H9 (cell line): ENCODE data around the gene IGSF9B. TPM values are rescaled to one million over a fixed set of nuclear protein-coding genes. Genes with fewer than 3 reads are reported as not detected.

Source experiments
- DNase-seq: peaks from one replicate; pipeline ENCODE4 v3.0.0-alpha.2; 2017
- H2AFZ ChIP-seq: one replicate; pipeline ENCODE4 v1.6.1; 2013; ENCODE audit warnings: mild to moderate bottlenecking, low read length, control low read depth, moderate library complexity
- H2AK5ac ChIP-seq: 2 replicates; pipeline ENCODE4 v1.6.1; 2013; ENCODE audit warnings: low read length, control low read depth, mixed read lengths; ENCODE audit not compliant: insufficient read length
- H2BK120ac ChIP-seq: one replicate; pipeline ENCODE4 v1.6.1; 2013; ENCODE audit warnings: low read depth, mild to moderate bottlenecking, low read length, control low read depth, inconsistent platforms; ENCODE audit not compliant: poor library complexity, severe bottlenecking
- H2BK12ac ChIP-seq: 2 replicates; pipeline ENCODE4 v1.6.1; 2013; ENCODE audit warnings: low read length, control low read depth, mixed read lengths, low read depth; ENCODE audit not compliant: insufficient read length
- H2BK15ac ChIP-seq: 2 replicates; pipeline ENCODE4 v1.6.1; 2013; ENCODE audit warnings: low read depth, low read length, control low read depth
- H2BK20ac ChIP-seq: one replicate; pipeline ENCODE4 v1.6.1; 2013; ENCODE audit warnings: low read depth, mild to moderate bottlenecking, low read length, control low read depth, inconsistent platforms; ENCODE audit not compliant: poor library complexity, severe bottlenecking
- H2BK5ac ChIP-seq: 2 replicates; pipeline ENCODE4 v1.6.1; 2013; ENCODE audit warnings: low read length, control low read depth, mixed read lengths; ENCODE audit not compliant: insufficient read length
- H3K14ac ChIP-seq: 2 replicates; pipeline ENCODE4 v1.6.1; 2013; ENCODE audit warnings: low read length, control low read depth; ENCODE audit not compliant: insufficient read depth
- H3K18ac ChIP-seq: 2 replicates; pipeline ENCODE4 v1.6.1; 2013; ENCODE audit warnings: low read depth, mild to moderate bottlenecking, mixed read lengths, low read length, control low read depth; ENCODE audit not compliant: insufficient read length
- H3K23ac ChIP-seq: 2 replicates; pipeline ENCODE4 v1.6.1; 2013; ENCODE audit warnings: low read length, control low read depth, mixed read lengths, low read depth; ENCODE audit not compliant: insufficient read length
- H3K23me2 ChIP-seq: 2 replicates; pipeline ENCODE4 v1.6.1; 2013; ENCODE audit warnings: low read depth, mild to moderate bottlenecking, mixed read lengths, low read length, control low read depth; ENCODE audit not compliant: insufficient read length, poor library complexity, severe bottlenecking
- H3K27ac ChIP-seq: 2 replicates; pipeline ENCODE4 v1.5.1; 2013; ENCODE audit warnings: low read length, control low read depth, mixed read lengths, low read depth; ENCODE audit not compliant: insufficient read length
- H3K27me3 ChIP-seq: 2 replicates; pipeline ENCODE4 v1.6.1; 2013; ENCODE audit warnings: low read length, control low read depth, inconsistent platforms; ENCODE audit not compliant: insufficient read depth
- H3K4ac ChIP-seq: 2 replicates; pipeline ENCODE4 v1.6.1; 2013; ENCODE audit warnings: low read depth, mild to moderate bottlenecking, control low read depth, inconsistent platforms, low read length, moderate library complexity
- H3K4me1 ChIP-seq: 2 replicates; pipeline ENCODE4 v1.6.1; 2013; ENCODE audit warnings: low read length, control low read depth, inconsistent platforms; ENCODE audit not compliant: insufficient read depth
- H3K4me2 ChIP-seq: 2 replicates; pipeline ENCODE4 v1.6.1; 2013; ENCODE audit warnings: low read length, control low read depth, mixed read lengths; ENCODE audit not compliant: insufficient read length, insufficient read depth
- H3K56ac ChIP-seq: 2 replicates; pipeline ENCODE4 v1.6.1; 2013; ENCODE audit warnings: low read depth, mild to moderate bottlenecking, mixed read lengths, low read length, control low read depth; ENCODE audit not compliant: insufficient read length
- H3K79me1 ChIP-seq: 2 replicates; pipeline ENCODE4 v1.6.1; 2013; ENCODE audit warnings: low read depth, mild to moderate bottlenecking, moderate library complexity, low read length, control low read depth, inconsistent platforms; ENCODE audit not compliant: insufficient read depth, poor library complexity, severe bottlenecking
- H3K79me2 ChIP-seq: 2 replicates; pipeline ENCODE4 v1.6.1; 2013; ENCODE audit warnings: low read length, control low read depth, inconsistent platforms; ENCODE audit not compliant: insufficient read depth
- H3K9ac ChIP-seq: 2 replicates; pipeline ENCODE4 v1.6.1; 2013; ENCODE audit warnings: low read length, control low read depth, mixed read lengths; ENCODE audit not compliant: insufficient read length; ENCODE audit errors: extremely low read depth
- H3K9me3 ChIP-seq: one replicate; pipeline ENCODE4 v1.6.1; 2013; ENCODE audit warnings: low read depth, low read length, inconsistent platforms; ENCODE audit not compliant: control insufficient read depth
- H3T11ph ChIP-seq: one replicate; pipeline ENCODE4 v1.6.1; 2013; ENCODE audit warnings: mild to moderate bottlenecking, low read length, control low read depth, inconsistent platforms
- H4K20me1 ChIP-seq: one replicate; pipeline ENCODE4 v1.6.1; 2013; ENCODE audit not compliant: control insufficient read depth, insufficient read length, insufficient read depth
- H4K5ac ChIP-seq: 2 replicates; pipeline ENCODE4 v1.6.1; 2013; ENCODE audit warnings: low read depth, mild to moderate bottlenecking, mixed read lengths, low read length, control low read depth; ENCODE audit not compliant: insufficient read length
- H4K8ac ChIP-seq: replicated peaks from 2 replicates; pipeline ENCODE4 v1.6.1; 2013; ENCODE audit warnings: low read length, control low read depth, mixed read lengths, low read depth; ENCODE audit not compliant: insufficient read length
- H4K91ac ChIP-seq: 2 replicates; pipeline ENCODE4 v1.6.1; 2013; ENCODE audit warnings: low read depth, mild to moderate bottlenecking, moderate library complexity, mixed read lengths, low read length, control low read depth; ENCODE audit not compliant: insufficient read length
- H3K27ac Mint-ChIP-seq, 3 experiments: 2 replicates in 2 of 3; 3 replicates in 1 of 3; pipeline ENCODE4 v1.8.0; 2020 to 2021; ENCODE audit warnings: mixed read lengths in 3 of 3, mild to moderate bottlenecking in 1 of 3, moderate library complexity in 1 of 3
- H3K27me3 Mint-ChIP-seq: 2 replicates; pipeline ENCODE4 v1.8.0; 2021; ENCODE audit warnings: low read depth, mild to moderate bottlenecking, moderate library complexity, mixed read lengths
- H3K36me3 Mint-ChIP-seq, 3 experiments: 2 replicates in 2 of 3; 3 replicates in 1 of 3; pipeline ENCODE4 v1.8.0; 2020 to 2021; ENCODE audit warnings: low read depth in 3 of 3, mixed read lengths in 3 of 3; ENCODE audit not compliant: insufficient read depth in 1 of 3
- H3K4me1 Mint-ChIP-seq, 2 experiments: 2 replicates each; pipeline ENCODE4 v1.8.0; 2020; ENCODE audit warnings: mixed read lengths in 2 of 2
- H3K4me3 Mint-ChIP-seq, 2 experiments: 2 replicates in 1 of 2; 3 replicates in 1 of 2; pipeline ENCODE4 v1.8.0; 2020 to 2021; ENCODE audit warnings: mild to moderate bottlenecking in 2 of 2, mixed read lengths in 2 of 2, moderate library complexity in 1 of 2
- H3K9me3 Mint-ChIP-seq, 2 experiments: 2 replicates in 1 of 2; 3 replicates in 1 of 2; pipeline ENCODE4 v1.8.0; 2020; ENCODE audit warnings: mild to moderate bottlenecking in 2 of 2, mixed read lengths in 2 of 2, moderate library complexity in 1 of 2
- WGBS: extraction: QIAGEN DNeasy Blood & Tissue Kit; methylation state at CpG from one replicate; pipeline ENCODE4 v1.1.7; 2013; ENCODE audit warnings: missing lambda C conversion rate, low lambda C conversion rate, mixed read lengths; ENCODE audit not compliant: insufficient read length; ENCODE audit errors: extremely low coverage; 5-methylcytosine and 5-hydroxymethylcytosine counted together
- total RNA-seq: library from RNA; stranded (reverse); gene quantifications from 2 replicates; pipeline ENCODE4 v1.2.1, GENCODE V29; 2021
- TF ChIP-seq, protein P1 (sequence below): fragments of 200-600 bp; sonication (generic); conservative IDR thresholded peaks from 3 replicates; pipeline ENCODE4 v1.8.0; 2021; ENCODE audit warnings: antibody characterized with exemption, mild to moderate bottlenecking

The IGSF9B gene
- total RNA-seq, 1 experiment from 2014 or later: 25.7 TPM

DNA sequence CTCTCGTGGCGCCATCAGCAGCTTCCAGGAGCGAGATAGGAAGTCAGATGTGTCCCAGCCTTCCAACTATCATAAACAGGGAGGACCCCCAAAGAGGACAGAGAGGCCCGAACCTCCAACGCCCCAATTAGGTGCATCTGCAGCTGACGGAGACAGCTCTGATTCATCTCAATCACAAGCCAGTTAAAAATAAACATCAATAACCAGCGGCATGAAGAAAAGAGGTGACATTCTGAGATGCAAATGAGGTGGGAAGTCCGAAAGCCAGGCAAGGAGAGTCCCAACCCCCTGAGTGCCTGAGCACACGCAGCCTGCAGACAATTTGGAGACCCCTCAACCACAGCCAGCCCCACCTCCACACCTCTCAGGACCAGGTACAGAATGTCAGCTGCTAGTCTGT lies 28.1 kb upstream of the IGSF9B start:
- Histone ChIP-seq H3K79me2 (no peaks in the 10 kb centered on the region), H3K18ac (no peak overlapping the region), H3K27me3 (no peaks in the 10 kb centered on the region), H3K56ac (no peak overlapping the region), H3K4ac (no peak overlapping the region), H3K23me2 (no peaks in the 10 kb centered on the region), H3K4me1 (no peaks in the 10 kb centered on the region), H2BK15ac (no peak overlapping the region), H3K27ac (no peak overlapping the region), H4K20me1 (no peaks in the 10 kb centered on the region), H2BK5ac (no peak overlapping the region), H2BK20ac (no peak overlapping the region), H4K8ac (no peak overlapping the region), H3K4me2 (no peak overlapping the region), H2AK5ac (no peak overlapping the region), H3T11ph (no peak overlapping the region), H2AFZ (no peak overlapping the region), H2BK120ac (no peak overlapping the region), H2BK12ac (no peak overlapping the region), H3K79me1 (no peaks in the 10 kb centered on the region), H3K9me3 (no peaks in the 10 kb centered on the region), H3K9ac (no peak overlapping the region), H3K14ac (no peak overlapping the region), H3K23ac (no peak overlapping the region), H4K5ac (no peak overlapping the region), H4K91ac (no peak overlapping the region)
- H3K27me3 Mint-ChIP-seq: peaks cover 17% of the 10 kb centered on the region
- no peak overlapping the region for H3K4me3 Mint-ChIP-seq
- no peaks in the 10 kb centered on the region for H3K36me3 Mint-ChIP-seq
- peaks cover 2 to 8% of the 10 kb centered on the region in 2 experiments; a peak in 3 of 4 replicates for H3K4me1 Mint-ChIP-seq
- no peaks in the 10 kb centered on the region for H3K9me3 Mint-ChIP-seq
- H3K27ac Mint-ChIP-seq: no peak overlapping the region
- TF ChIP-seq, protein P1, sequence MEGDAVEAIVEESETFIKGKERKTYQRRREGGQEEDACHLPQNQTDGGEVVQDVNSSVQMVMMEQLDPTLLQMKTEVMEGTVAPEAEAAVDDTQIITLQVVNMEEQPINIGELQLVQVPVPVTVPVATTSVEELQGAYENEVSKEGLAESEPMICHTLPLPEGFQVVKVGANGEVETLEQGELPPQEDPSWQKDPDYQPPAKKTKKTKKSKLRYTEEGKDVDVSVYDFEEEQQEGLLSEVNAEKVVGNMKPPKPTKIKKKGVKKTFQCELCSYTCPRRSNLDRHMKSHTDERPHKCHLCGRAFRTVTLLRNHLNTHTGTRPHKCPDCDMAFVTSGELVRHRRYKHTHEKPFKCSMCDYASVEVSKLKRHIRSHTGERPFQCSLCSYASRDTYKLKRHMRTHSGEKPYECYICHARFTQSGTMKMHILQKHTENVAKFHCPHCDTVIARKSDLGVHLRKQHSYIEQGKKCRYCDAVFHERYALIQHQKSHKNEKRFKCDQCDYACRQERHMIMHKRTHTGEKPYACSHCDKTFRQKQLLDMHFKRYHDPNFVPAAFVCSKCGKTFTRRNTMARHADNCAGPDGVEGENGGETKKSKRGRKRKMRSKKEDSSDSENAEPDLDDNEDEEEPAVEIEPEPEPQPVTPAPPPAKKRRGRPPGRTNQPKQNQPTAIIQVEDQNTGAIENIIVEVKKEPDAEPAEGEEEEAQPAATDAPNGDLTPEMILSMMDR: no peak
- DNase-seq: no peak
- no CpG with 5 or more reads among the region's 9 CpGs for WGBS
